Measurements from ENCODE around the gene ENTPD3.

Gene ENTPD3, protein sequence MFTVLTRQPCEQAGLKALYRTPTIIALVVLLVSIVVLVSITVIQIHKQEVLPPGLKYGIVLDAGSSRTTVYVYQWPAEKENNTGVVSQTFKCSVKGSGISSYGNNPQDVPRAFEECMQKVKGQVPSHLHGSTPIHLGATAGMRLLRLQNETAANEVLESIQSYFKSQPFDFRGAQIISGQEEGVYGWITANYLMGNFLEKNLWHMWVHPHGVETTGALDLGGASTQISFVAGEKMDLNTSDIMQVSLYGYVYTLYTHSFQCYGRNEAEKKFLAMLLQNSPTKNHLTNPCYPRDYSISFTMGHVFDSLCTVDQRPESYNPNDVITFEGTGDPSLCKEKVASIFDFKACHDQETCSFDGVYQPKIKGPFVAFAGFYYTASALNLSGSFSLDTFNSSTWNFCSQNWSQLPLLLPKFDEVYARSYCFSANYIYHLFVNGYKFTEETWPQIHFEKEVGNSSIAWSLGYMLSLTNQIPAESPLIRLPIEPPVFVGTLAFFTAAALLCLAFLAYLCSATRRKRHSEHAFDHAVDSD

DNA sequence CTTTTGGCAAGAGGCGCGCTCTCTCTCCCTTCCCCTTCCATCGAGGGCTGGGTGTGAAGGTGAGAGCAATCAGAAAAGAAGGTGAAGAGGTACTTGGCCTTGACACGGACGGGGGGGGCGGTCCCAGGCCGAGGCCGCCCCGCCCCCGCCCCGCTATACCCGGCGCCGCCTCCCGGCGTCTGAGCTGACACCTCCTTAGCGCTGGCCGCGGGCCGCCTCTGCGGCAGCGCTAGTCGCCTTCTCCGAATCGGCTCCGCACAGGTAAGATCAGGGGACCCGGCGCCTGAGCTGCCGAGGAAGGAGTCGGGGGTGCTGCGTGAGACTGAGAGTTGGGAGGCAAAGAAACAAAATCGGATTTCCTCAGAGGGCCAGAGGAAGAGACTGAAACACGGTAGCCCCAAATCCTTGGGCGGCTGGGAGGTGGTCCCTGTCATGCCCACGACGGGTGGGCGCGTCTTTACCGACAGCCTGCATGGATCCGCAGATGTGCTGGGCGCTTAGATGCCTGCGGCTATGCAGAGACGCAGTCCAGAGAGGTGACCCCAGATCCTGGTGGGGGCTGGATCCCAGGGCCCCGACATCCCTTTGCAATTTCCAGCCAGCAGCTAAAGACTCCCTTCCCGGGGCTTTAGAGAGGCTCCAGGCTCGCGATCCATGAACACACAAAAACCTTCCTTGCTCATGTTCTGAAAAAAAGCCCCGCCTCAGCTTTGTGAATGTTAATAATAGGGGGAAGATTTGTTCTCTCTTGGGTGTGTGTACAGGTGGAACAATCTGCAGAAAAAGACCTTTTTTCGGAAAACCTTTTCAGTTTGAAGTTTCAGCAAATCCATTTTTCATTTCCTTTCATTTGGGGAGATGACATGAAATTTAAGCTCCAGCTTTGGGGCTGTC, at the start of gene ENTPD3:
Gene ENTPD3, plus strand, starts transcription at position 184 of the 894 bp plus-strand sequence. CDS start 874 bp downstream, outside the sequence.
- no peak for DNase-seq

DNA sequence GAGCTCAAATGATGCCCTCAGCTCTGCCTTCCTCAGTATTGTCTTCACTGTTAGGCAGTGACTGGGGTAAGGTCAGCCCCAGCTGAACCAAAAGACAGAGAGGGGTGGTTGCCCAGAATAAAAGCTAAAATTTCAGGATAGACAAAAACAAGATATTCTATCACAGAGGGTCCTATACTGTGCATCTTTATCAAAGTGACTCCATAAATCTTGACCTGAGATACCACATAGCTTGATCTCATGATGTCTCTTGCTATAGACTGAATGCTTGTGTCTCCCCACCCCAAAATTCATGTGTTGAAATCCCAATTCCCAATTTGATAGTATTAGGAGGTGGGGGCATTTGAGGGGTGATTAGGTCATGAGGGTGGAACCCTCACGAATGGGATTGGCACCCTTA, 47.1 kb upstream of the ENTPD3 start:
- DNase-seq, result no peak

DNA sequence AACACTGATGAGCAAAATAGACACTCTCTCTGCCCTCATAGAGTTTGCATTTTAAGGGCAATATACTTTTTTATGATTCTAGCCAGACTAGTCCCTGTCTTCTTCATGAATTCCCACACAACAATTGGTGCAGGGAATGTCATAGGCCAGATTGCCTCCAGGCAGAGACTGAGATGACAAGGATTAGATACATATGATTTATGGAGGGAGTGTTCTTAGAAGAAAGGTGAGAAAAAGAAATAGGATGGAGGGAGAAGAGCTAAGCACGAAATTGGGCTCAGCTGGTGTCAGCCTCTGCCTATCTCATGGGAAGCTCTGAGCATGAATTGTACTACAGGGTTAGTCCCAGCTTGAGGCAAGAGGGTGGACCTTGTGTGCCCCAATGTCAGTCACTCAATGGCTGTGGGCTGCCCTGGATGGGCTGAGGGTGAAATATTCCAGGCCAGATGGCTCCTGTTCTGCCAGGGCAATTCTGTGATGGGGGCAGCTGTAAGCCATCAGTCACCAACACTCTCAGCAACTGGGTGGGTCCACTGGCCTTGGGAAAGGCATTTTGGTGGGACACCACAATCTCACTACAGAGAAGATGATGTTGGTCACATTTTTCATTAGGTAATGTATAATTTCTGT, 46.3 kb upstream of the ENTPD3 start:
- DNase-seq, result no peak

DNA sequence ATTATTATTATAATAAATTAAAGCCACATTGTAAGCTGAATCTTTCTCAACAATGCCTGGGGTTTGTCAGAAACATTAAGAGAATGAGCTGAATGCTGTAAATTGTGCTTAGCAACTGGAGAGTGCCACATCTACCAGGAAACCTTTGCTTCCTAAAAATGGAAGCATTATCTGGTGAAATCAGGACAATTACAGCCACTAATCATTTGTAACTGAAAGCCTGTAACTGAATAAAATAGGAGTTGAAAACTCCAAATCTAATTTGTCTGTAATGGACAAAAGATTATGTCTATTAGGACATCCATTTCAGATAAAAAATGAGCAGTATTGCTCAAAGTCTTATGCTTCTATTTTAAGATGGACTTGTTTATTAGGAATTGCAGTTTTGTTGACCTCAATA, 45.3 kb upstream of the ENTPD3 start:
- DNase-seq, result no peak

DNA sequence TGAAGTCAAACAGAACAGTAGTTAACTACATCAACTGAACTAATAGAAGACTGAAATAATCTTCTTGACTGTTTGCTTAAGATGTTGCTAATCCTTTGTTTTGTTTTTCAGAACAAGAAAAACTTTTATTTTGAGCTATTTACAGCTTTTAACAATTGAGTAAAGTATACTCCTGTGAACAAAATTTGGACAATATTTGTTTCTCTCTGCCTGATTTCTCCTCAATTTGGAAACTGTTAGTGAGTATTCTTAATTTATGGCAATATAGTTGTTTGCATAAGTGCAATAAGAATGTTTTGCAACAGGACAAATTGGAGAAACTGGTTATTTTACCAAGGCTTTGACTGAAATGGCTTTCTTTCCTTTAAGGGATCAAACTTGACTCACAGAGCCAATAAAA, 36.5 kb upstream of the ENTPD3 start:
- no peak for DNase-seq

DNA sequence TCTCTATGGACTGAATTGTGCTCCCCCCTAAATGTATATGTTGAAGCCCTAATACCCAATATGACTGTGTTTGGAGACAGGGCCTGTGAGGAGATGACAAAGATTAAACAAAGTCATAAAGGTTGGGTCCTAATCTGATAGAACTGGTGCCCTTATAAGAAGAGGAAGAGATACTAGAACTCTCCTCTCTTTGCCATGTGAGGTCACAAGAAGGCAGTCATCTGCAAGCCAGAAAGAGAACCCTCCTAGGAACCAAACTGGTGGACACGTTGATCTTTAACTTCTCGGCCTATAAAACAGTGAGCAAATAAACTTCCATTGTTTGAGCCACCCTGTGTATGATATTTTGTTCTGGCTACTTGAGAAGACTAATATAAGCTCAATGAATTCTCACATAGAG, 31.6 kb upstream of the ENTPD3 start:
- no peak for DNase-seq

DNA sequence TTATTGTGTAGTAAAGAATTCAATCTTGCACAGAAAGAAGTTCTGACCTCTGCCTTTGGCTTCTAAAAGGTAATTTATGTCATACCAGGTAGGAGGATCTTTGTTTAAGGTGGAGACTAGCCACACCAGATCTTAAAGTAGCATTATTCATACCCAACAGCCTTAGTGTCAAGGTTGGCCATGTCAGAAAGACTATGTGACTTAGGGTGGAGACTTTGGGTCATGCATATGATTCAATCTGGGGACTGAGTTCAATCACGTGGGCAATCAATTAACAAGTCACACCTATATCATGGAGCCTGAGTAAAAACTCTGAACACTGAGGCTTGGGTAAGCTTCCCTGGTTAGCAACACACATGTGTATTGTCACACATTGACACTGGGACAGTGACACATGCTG, 28.5 kb upstream of the ENTPD3 start:
- no peak for DNase-seq

DNA sequence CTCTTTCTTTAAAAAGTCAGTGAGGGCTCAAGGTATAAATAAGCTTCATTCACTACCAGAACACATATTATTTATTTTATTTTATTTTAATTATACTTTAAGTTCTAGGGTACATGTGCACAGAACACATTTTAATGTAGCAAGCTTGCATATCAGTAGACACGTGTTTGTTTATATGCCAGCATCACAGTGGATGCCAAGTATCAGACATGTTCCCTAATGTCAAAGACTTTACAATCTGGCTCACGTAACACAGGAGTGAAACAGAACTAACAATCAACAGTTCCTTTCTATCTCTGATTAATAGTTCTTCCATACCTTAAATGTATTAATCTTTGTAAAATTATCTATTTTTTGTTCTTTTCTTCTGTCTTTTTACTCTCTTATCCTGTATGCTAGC, 23.3 kb upstream of the ENTPD3 start:
- DNase-seq, result no peak

DNA sequence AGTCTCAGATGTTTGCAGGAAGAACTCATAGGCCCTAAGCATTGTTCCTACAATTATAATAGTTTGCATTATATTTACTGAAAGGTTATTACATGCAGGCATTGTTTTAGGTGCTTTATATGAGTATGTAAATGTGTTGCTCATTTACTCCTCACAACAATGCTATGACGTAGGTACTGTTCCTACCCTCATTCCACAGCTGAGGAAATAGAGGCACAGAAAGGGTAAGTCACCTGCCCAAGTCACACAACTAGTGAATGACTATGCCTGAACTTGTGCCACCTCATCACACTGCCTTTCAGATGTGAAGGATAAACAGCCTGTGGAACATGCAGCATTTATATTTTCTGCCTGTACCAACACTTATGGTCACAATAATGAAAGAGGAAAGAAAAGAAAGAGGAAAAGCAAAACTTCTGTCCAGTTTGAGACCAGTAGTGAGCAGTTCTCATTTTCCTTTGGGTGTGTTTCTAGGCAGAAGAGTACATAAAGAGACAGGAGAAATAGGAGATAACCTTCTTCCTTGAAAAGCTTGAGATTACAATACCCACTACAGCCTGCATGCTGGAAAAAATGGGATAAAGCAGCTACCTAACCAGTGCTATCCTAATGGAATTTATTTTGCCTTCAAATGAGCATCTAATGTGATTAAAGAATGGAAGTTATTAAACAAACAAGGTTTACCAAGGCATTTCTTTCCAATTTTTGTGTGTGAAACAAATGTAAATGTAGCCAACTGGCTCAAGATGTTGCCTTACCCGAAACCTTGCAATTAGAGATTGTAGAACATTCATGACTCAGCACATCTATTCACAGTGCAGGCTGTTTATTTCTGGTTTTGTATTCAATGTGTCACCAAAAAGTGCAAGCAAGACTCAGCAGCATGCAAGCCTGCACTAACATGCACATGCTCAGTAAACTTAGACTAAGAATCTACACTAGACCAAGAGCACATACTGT, 20.5 kb upstream of the ENTPD3 start:
- DNase-seq, result no peak

DNA sequence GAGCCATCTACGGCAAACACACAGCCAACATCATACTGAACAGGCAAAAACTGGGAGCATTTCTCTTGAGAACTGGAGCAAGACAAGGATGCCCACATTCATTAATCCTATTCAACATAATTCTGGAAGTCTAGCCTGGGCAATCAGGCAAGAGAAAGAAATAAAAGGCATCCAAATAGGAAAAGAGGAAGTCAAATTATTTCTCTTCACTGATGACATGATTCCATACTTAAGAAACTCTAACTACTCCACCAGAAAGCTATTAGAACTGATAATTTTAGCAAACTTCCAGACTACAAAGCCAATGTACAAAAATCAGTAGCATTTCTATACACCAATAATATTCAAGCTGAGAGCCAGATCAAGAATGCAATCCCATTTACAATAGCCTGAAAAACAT, 17.3 kb upstream of the ENTPD3 start:
- no peak for DNase-seq

DNA sequence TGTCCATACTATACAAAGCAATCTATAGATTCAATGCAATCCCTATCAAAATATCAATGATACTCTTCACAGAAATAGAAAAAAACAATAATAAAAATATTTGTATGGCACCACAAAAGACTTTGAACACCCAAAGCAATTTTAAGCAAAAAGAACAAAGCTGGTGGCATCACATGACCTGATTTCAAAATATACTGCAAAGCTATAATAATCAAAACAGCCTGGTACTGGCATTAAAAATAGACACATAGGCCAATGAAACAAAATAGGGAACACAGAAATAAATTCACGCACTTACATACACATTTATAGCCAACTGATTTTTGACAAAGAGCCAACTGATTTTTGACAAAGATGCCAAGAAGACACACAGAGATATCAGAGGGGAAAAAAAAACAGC, 9.2 kb upstream of the ENTPD3 start:
- no peak for DNase-seq

DNA sequence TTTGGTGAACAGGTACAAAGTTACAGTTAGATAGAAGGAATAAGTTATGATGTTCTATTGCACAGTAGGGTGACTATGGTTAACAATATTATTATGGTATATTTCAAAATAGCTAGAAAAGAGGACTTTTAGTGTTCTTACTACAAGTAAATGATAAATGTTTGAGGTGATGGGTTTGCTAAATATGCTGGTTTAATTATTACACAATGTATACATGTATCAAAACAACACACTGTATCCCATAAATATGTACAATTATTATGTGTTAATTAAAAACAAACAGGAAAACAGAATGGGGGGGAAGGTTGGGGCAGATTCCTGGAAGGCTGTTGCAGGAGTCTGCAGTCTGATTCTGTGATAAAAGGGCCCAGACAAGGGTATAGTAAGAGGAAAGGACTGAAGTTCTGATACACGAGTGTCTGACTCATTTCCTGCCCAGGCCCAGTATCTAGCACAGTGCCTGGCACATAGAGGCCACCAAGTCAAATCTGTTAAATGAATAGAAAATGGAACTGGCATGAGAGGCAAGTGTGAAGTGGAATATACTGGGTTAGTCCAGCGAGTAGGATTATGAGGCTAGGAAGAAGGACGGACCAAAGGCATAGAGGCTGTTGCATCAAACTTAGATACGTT, 7.2 kb upstream of the ENTPD3 start:
- DNase-seq, result no peak

DNA sequence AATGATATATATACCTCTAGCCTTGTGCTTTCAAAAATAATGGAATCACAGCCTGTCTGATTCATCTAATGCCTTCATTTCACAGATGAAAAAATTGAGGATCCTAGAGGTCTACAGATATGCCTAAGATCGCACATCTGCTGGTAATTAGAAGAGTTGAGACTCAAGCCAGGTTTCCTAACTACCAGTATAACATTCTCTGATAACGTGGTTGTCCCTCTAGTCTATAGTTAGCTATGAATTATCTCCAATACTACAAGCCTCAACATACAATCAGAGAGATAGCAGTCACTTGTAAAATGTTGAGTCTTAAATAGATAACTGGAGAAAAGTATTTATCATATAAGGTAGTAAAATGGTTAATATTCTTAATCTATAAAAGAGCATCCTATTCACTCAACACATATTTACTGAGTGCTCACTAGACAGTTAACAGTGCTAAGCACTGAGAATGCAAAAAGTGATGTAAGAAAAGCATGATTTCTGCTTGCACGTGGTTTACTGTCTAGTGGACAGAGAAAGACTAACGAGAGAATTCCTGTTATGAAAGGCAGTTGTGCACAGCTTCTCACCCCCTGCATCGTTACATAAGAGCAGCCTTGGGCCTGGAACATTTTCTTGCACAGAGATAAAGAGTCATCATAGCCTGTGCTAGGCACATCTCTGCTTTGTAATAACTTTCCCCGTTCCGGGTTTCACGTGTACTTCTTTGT, 4.9 kb upstream of the ENTPD3 start:
- no peak for DNase-seq

DNA sequence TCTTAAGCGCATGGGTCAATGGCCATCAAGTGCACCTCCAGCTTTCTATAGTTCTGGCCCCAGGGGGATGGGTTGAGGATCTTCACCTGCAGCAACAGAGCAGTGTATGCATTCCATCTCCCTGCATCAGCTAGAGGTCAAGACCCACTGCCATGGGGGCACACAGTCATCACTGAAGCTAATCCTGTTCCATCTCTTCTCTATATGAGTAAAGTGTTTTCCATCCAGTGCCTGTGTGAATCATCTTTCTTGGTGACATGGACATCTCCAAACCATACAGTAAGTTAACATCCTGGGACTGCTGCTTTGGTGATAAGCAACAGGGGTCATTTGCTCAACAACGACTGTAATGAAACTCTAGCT, 4.4 kb upstream of the ENTPD3 start:
- no peak for DNase-seq

DNA sequence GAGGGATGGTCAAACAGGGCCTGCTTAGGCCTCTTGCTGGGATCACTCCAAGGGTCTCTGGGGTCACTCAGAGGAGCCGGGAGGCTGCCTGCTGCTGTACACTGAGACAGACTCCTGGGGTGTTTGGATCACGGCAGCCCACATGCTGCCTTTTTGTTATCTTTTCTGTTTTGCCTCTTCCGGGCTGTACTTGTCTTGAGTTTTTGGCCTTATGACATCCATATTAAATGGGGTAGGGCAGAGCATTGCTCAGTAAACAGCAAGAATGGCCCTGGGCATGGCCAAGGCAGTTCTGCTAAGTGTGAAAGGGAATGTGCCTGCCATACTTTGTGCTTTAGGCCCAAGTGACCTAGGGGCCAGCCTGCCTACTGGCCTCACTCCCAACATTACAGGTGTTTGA, 771 bp upstream of the ENTPD3 start:
- no peak for DNase-seq

DNA sequence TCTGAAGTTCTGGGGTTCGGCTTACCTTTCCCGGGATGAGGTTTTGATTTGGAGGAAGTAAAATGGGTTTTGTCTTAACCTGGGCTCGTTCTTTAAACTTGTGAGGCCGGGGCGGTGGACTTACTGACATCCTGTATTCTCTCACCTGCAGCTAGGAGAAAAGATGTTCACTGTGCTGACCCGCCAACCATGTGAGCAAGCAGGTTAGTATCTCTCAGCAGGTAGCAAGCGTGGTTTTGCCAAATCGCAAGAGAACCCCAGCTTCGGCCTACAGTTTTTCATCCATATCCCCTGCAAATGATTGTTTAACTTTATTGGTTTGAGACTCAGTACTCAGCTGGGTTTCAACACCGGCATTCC, 891 bp downstream of the ENTPD3 start:
- DNase-seq, result no peak

DNA sequence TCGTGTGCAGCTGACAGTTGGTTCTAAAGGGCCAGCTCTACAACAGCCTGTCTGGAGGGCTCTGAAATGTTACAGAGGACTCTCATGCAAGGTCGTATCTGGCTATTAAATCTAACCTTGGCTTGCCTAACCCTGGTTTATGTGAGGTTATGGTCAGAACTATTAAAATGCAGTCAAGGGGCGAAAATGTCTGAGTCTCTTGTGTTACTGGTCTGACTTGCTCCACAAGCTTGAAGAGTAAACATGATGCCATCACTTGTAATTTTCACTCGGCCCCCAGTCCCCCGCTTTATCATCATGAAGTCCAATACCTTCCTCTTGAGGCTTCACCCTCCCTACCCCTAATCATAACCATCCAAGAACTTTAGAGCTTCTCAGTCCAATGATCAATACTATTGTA, 9.4 kb downstream of the ENTPD3 start:
- no peak for DNase-seq

DNA sequence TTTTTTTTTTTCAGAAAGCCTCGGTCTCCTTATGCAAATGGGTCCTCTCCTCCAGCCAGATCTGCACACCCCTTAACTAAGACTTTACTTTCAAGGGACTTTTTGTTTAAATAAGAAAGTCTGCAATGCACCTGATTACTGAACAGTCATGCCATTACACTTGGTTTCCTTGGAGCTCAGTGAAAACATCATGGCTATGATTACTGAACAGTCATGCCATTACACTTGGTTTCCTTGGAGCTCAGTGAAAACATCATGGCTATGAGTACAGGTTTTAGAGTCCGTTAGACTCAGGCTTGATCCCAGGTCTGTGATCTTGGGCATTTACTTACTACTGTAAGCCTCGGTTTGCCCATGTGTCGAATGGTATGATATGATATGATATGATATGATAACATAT, 10.1 kb downstream of the ENTPD3 start:
- DNase-seq, result no peak

DNA sequence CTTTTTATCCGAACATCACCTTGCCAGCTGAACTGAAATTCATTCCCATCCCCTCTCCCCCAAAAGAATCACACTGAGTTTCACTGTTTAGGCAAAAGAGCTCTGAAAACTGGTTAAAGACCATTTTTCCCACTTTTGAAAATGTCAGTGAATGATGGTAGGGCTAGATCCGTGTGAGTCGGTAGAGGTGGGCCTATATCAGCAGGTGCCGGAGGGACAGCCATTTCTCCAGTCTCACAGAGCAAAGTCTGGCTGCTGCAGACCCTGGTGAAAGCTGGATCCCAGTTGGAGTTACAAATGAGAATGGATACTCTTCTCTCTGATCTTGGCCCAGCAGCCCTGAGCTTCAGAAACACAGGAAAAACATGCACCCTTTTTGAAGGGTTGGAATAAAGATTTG, 10.9 kb downstream of the ENTPD3 start:
- DNase-seq, result no peak

DNA sequence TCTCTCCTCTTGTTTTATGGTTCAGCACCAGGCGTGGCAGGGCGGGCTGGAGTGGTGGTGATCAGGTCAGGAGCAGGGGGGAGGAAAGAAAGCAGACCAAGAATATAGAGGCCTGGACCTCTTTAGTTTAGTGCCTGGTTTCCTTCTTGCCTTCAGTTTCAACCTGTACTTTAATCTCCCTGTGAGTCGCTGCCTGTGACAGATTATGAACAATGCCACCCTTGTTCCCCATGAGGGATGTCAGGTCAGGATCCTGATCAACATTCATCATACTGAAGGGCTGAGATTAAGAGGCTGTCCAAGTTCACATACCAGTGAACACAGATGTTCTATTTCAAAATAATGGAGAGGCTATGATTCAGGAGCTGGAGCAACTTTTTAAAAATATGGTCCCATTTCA, 11.4 kb downstream of the ENTPD3 start:
- no peak for DNase-seq

DNA sequence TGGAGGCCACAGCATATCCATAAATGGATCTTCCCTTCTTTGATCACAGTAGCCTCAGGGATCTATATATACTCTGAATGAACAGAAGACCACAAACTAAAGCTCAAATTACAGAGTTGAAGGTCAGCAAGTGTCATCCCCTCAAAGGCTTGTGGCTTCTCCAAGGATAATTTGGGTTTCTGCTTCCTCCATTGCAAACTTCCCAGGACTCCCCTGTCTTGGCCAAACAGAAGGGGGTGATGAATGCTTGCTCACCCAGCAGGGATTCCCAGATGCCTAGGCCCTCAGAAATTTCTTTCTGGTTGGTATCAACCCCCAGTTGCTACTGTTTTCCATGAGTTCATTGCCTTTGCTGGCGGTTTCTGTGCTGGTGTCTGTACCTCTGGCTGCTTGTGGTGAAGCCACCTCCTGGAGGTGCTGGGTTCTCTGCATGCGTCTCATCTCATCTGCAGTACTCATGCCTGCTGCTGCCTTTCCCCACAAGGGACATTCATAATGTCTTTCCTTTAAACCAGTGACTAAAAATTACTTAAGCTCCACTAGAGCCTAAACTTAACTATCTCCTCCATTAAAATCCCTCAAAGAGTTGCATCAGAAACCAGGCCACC, 17.7 kb downstream of the ENTPD3 start:
- DNase-seq, result no peak

All from GOT3 (cell line).